ENCODE measurements around the gene FHOD3.

Gene FHOD3

DNA sequence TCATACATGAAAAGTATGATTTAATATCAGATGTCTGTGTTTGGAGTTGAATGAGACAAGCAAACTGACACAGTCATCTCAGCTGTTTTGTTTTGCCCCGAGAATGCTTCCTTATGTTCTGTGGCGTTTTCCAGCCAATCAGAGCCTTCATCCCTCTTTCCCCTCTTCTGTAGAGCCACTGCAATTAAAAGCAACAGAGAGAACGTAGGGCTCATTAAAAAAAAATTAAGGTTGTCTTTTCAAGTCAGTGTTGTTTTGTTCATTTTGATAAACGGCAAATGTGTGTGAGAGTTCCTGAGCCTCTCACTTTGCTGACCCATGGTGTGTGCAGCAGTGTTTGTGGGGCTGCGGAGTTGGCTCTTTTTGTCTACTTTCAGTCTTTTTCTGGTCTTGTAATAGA, 216.0 kb downstream of the FHOD3 start:
- Histone ChIP-seq H3K79me2 (ENCODE audit: control insufficient read depth, insufficient read depth, low read length) (no peaks in the 10 kb centered on the region), H3K36me3 (ENCODE audit: control insufficient read depth, insufficient read depth, low read length) (no peaks in the 10 kb centered on the region), H2BK120ac (ENCODE audit: low read depth, low read length) (no peak overlapping the region), H3K18ac (ENCODE audit: low read length) (no peak overlapping the region), H3K79me1 (ENCODE audit: low read length) (no peaks in the 10 kb centered on the region), H3K4me3 (ENCODE audit: low read length) (no peak overlapping the region), H4K5ac (ENCODE audit: low read length) (no peak overlapping the region), H2AK5ac (ENCODE audit: low read length) (no peak overlapping the region), H3K4me2 (ENCODE audit: low read length) (no peak overlapping the region), H3K4ac (ENCODE audit: low read depth, low read length) (no peak overlapping the region), H3K27ac (ENCODE audit: low read depth, low read length) (no peak overlapping the region), H3K4me1 (ENCODE audit: control insufficient read depth, low read depth, low read length) (no peaks in the 10 kb centered on the region), H3K23ac (ENCODE audit: low read length) (no peak overlapping the region), H3K9ac (ENCODE audit: low read length) (no peak overlapping the region), H3K27me3 (ENCODE audit: insufficient read depth, low read length, poor library complexity) (no peaks in the 10 kb centered on the region), H2BK15ac (replicated peaks; ENCODE audit: low read depth) (no peak overlapping the region), H4K8ac (ENCODE audit: low read depth, low read length) (no peak overlapping the region), H2BK5ac (ENCODE audit: low read length) (no peak overlapping the region), H3K56ac (ENCODE audit: low read length) (no peak overlapping the region)
- no peak for DNase-seq
- no CpG with 5 or more reads among the region's 5 CpGs for WGBS (ENCODE audit: extremely low coverage, insufficient coverage, low lambda C conversion rate)

DNA sequence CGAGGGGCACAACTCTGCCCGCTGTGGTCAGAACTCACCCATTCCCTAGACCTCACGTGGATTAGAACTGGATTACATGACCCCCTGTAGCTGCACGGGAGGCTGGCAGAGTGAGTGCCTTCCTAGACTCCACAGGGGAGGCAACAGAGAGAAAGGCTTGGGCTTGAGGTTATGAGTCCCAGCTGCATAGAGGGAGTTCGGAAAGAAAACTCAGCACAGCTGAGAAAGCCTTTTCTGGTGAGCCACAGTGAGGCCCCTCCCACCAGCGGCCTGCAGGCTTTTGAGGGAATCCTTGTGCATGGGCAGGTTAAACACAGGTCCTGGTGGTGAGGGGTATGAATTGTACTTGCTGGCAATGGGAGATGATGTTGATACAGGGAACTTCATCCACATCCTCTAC, 217.3 kb downstream of the FHOD3 start:
- Histone ChIP-seq H3K79me1 (ENCODE audit: low read length) (no peaks in the 10 kb centered on the region), H2BK15ac (replicated peaks; ENCODE audit: low read depth) (no peak overlapping the region), H2AK5ac (ENCODE audit: low read length) (no peak overlapping the region), H3K27ac (ENCODE audit: low read depth, low read length) (no peak overlapping the region), H2BK5ac (ENCODE audit: low read length) (no peak overlapping the region), H4K8ac (ENCODE audit: low read depth, low read length) (no peak overlapping the region), H3K23ac (ENCODE audit: low read length) (no peak overlapping the region), H3K27me3 (ENCODE audit: insufficient read depth, low read length, poor library complexity) (no peaks in the 10 kb centered on the region), H3K4me1 (ENCODE audit: control insufficient read depth, low read depth, low read length) (no peaks in the 10 kb centered on the region), H3K4me2 (ENCODE audit: low read length) (no peak overlapping the region), H2BK120ac (ENCODE audit: low read depth, low read length) (no peak overlapping the region), H3K36me3 (ENCODE audit: control insufficient read depth, insufficient read depth, low read length) (no peaks in the 10 kb centered on the region), H3K18ac (ENCODE audit: low read length) (no peak overlapping the region), H3K56ac (ENCODE audit: low read length) (no peak overlapping the region), H3K4me3 (ENCODE audit: low read length) (no peak overlapping the region), H4K5ac (ENCODE audit: low read length) (no peak overlapping the region), H3K9ac (ENCODE audit: low read length) (no peak overlapping the region), H3K79me2 (ENCODE audit: control insufficient read depth, insufficient read depth, low read length) (no peaks in the 10 kb centered on the region), H3K4ac (ENCODE audit: low read depth, low read length) (no peak overlapping the region)
- WGBS (ENCODE audit: extremely low coverage, insufficient coverage, low lambda C conversion rate): no CpG with 5 or more reads among the region's 6 CpGs
- peak; percentile 44 for DNase-seq

DNA sequence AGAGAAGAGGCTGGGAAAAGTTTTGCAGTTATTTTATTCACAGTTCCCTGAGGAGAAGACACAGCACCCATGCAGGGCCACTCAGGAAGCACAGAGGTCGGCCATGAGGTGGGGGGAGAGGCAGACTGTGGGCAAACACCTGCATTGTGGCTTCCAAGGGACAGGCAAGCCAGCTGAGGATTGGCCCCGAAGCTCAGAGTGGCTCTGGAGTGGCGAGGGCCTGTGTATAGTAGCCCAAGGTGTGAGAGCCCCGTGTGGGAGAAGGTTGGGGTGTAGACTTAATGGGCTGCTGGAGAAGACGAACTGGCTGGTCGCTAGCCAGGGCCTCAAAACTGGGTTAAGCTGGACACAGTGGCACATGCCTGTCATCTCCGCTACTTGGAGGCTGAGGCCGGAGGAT, 218.7 kb downstream of the FHOD3 start:
- Histone ChIP-seq H3K18ac (ENCODE audit: low read length) (no peak overlapping the region), H2BK15ac (replicated peaks; ENCODE audit: low read depth) (no peak overlapping the region), H4K5ac (ENCODE audit: low read length) (no peak overlapping the region), H3K4me3 (ENCODE audit: low read length) (no peak overlapping the region), H3K23ac (ENCODE audit: low read length) (no peak overlapping the region), H2BK120ac (ENCODE audit: low read depth, low read length) (no peak overlapping the region), H3K36me3 (ENCODE audit: control insufficient read depth, insufficient read depth, low read length) (no peaks in the 10 kb centered on the region), H3K79me1 (ENCODE audit: low read length) (no peaks in the 10 kb centered on the region), H2AK5ac (ENCODE audit: low read length) (no peak overlapping the region), H2BK5ac (ENCODE audit: low read length) (no peak overlapping the region), H3K27ac (ENCODE audit: low read depth, low read length) (no peak overlapping the region), H4K8ac (ENCODE audit: low read depth, low read length) (no peak overlapping the region), H3K4ac (ENCODE audit: low read depth, low read length) (no peak overlapping the region), H3K56ac (ENCODE audit: low read length) (no peak overlapping the region), H3K4me2 (ENCODE audit: low read length) (no peak overlapping the region), H3K27me3 (ENCODE audit: insufficient read depth, low read length, poor library complexity) (no peaks in the 10 kb centered on the region), H3K9ac (ENCODE audit: low read length) (no peak overlapping the region), H3K4me1 (ENCODE audit: control insufficient read depth, low read depth, low read length) (no peaks in the 10 kb centered on the region), H3K79me2 (ENCODE audit: control insufficient read depth, insufficient read depth, low read length) (no peaks in the 10 kb centered on the region)
- DNase-seq: no peak
- no CpG with 5 or more reads among the region's 8 CpGs for WGBS (ENCODE audit: extremely low coverage, insufficient coverage, low lambda C conversion rate)

DNA sequence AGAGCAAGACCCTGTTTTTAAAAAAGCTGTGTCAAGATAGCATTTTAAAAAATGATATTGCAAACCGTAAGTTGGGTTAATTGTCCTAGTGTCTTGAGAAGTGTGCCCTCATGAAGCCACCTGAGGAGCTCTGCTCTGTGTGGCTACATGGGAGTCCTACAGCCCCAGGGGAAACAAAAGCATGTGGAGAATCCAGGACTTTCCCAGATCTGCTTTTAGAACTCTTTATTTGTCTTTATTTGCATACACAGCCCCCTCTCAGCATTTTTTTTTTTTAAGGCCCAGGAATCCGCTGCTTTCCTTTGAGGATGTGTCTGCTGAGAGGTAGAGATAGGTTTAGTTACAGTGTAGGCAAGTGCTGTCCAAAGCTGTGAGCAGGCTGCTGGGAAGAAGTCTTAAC, 219.2 kb downstream of the FHOD3 start:
- no CpG with 5 or more reads among the region's 2 CpGs for WGBS (ENCODE audit: extremely low coverage, insufficient coverage, low lambda C conversion rate)

DNA sequence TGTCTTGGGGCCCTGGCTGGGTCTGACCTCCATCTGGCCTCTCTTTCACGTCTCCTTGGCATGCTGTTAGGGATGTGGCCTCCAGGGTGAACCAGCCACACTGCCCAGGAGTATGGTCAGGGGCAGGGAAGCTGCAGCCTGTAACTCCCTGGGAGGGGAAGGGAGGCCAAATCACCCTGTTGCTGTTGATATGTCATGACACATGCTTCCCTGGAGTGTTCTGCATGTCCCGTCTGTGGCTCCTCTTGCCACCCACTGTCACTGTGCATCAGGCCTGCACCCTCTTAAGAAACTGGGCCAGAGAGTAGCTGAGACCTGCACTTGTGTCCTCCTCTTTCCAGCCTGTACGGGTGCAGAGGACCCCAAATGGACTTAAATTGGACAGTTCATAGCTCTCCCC, 221.3 kb downstream of the FHOD3 start:
- Histone ChIP-seq H2BK120ac (ENCODE audit: low read depth, low read length) (no peak overlapping the region), H2BK15ac (replicated peaks; ENCODE audit: low read depth) (no peak overlapping the region), H4K5ac (ENCODE audit: low read length) (no peak overlapping the region), H4K8ac (ENCODE audit: low read depth, low read length) (no peak overlapping the region), H3K4me3 (ENCODE audit: low read length) (no peak overlapping the region), H2BK5ac (ENCODE audit: low read length) (no peak overlapping the region), H3K56ac (ENCODE audit: low read length) (no peak overlapping the region), H3K18ac (ENCODE audit: low read length) (no peak overlapping the region), H3K79me2 (ENCODE audit: control insufficient read depth, insufficient read depth, low read length) (no peaks in the 10 kb centered on the region), H3K27me3 (ENCODE audit: insufficient read depth, low read length, poor library complexity) (no peaks in the 10 kb centered on the region), H3K23ac (ENCODE audit: low read length) (no peak overlapping the region), H3K4me1 (ENCODE audit: control insufficient read depth, low read depth, low read length) (no peaks in the 10 kb centered on the region), H3K4me2 (ENCODE audit: low read length) (no peak overlapping the region), H3K27ac (ENCODE audit: low read depth, low read length) (no peak overlapping the region), H3K79me1 (ENCODE audit: low read length) (no peaks in the 10 kb centered on the region), H2AK5ac (ENCODE audit: low read length) (no peak overlapping the region), H3K36me3 (ENCODE audit: control insufficient read depth, insufficient read depth, low read length) (no peaks in the 10 kb centered on the region), H3K4ac (ENCODE audit: low read depth, low read length) (no peak overlapping the region), H3K9ac (ENCODE audit: low read length) (no peak overlapping the region)
- no peak for DNase-seq
- no CpG with 5 or more reads among the region's 3 CpGs for WGBS (ENCODE audit: extremely low coverage, insufficient coverage, low lambda C conversion rate)

More for the DNA sequence above, 219.2 kb downstream of the FHOD3 start:
- H4K8ac ChIP-seq (ENCODE audit: low read depth, low read length): no peak overlapping the region
- no peaks in the 10 kb centered on the region for H3K36me3 ChIP-seq (ENCODE audit: control insufficient read depth, insufficient read depth, low read length)
- H2BK5ac ChIP-seq (ENCODE audit: low read length): no peak overlapping the region
- no peak overlapping the region for H3K4ac ChIP-seq (ENCODE audit: low read depth, low read length)
- no peak overlapping the region for H4K5ac ChIP-seq (ENCODE audit: low read length)
- no peak overlapping the region for H3K4me3 ChIP-seq (ENCODE audit: low read length)
- no peak overlapping the region for H2AK5ac ChIP-seq (ENCODE audit: low read length)
- no peak overlapping the region for H3K56ac ChIP-seq (ENCODE audit: low read length)
- H2BK120ac ChIP-seq (ENCODE audit: low read depth, low read length): no peak overlapping the region
- H3K4me1 ChIP-seq (ENCODE audit: control insufficient read depth, low read depth, low read length): no peaks in the 10 kb centered on the region
- no peak overlapping the region for H3K4me2 ChIP-seq (ENCODE audit: low read length)
- peak; percentile 57 for DNase-seq
- H3K27ac ChIP-seq (ENCODE audit: low read depth, low read length): no peak overlapping the region
- no peak overlapping the region for H3K9ac ChIP-seq (ENCODE audit: low read length)
- H2BK15ac ChIP-seq (replicated peaks; ENCODE audit: low read depth): no peak overlapping the region
- H3K18ac ChIP-seq (ENCODE audit: low read length): no peak overlapping the region
- H3K79me1 ChIP-seq (ENCODE audit: low read length): no peaks in the 10 kb centered on the region
- H3K27me3 ChIP-seq (ENCODE audit: insufficient read depth, low read length, poor library complexity): no peaks in the 10 kb centered on the region
- H3K23ac ChIP-seq (ENCODE audit: low read length): no peak overlapping the region
- H3K79me2 ChIP-seq (ENCODE audit: control insufficient read depth, insufficient read depth, low read length): no peaks in the 10 kb centered on the region

DNA sequence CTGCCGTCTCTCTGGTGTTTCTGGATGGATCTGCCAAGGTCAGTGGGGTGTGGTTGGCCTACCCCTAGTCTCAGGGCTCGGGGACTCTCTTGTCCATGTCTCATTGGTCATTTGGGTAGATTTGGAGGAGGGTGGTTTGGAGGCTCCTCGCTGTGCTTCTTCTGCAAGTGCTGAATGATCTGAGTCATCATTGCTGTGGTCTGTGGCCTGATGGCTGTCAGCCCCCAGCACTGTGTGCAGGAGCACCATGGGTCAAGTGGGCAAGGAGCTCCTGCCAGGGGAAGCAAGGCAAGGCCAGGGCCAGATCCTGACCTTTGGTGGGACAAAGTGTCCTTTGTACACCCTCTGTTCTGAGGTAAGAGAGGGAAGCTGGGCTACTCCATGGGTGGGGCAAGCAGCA, 221.8 kb downstream of the FHOD3 start:
- Histone ChIP-seq H3K36me3 (ENCODE audit: control insufficient read depth, insufficient read depth, low read length) (no peaks in the 10 kb centered on the region), H3K79me2 (ENCODE audit: control insufficient read depth, insufficient read depth, low read length) (no peaks in the 10 kb centered on the region), H4K5ac (ENCODE audit: low read length) (no peak overlapping the region), H3K23ac (ENCODE audit: low read length) (peak overlapping the region; percentile 30), H3K27me3 (ENCODE audit: insufficient read depth, low read length, poor library complexity) (no peaks in the 10 kb centered on the region), H3K27ac (ENCODE audit: low read depth, low read length) (no peak overlapping the region), H4K8ac (ENCODE audit: low read depth, low read length) (no peak overlapping the region), H3K9ac (ENCODE audit: low read length) (no peak overlapping the region), H2BK5ac (ENCODE audit: low read length) (no peak overlapping the region), H3K4me1 (ENCODE audit: control insufficient read depth, low read depth, low read length) (no peaks in the 10 kb centered on the region), H2BK120ac (ENCODE audit: low read depth, low read length) (no peak overlapping the region), H3K18ac (ENCODE audit: low read length) (no peak overlapping the region), H3K56ac (ENCODE audit: low read length) (no peak overlapping the region), H3K4ac (ENCODE audit: low read depth, low read length) (no peak overlapping the region), H3K79me1 (ENCODE audit: low read length) (no peaks in the 10 kb centered on the region), H3K4me2 (ENCODE audit: low read length) (no peak overlapping the region), H3K4me3 (ENCODE audit: low read length) (no peak overlapping the region), H2AK5ac (ENCODE audit: low read length) (no peak overlapping the region), H2BK15ac (replicated peaks; ENCODE audit: low read depth) (no peak overlapping the region)
- DNase-seq: no peak
- WGBS (ENCODE audit: extremely low coverage, insufficient coverage, low lambda C conversion rate): no CpG with 5 or more reads among the region's 3 CpGs
